GM23248 (cell line): ENCODE results near the gene VEGFC. TPM values are rescaled to one million over a fixed set of nuclear protein-coding genes. Genes with fewer than 3 reads are reported as not detected.

Experiments used
- DNase-seq: peaks from one replicate; pipeline ENCODE4 v3.0.0-alpha.2; 2015
- H2AFZ ChIP-seq: fragments of 200-600 bp; sonication (generic); 2 replicates; pipeline ENCODE4 v1.6.1; 2016; ENCODE audit warnings: antibody characterized with exemption
- H3F3A ChIP-seq: fragments of 200-600 bp; sonication (generic); 2 replicates; pipeline ENCODE4 v1.6.1; 2016; ENCODE audit warnings: mild to moderate bottlenecking, antibody characterized with exemption, mixed run types; ENCODE audit not compliant: insufficient read depth
- H3K27ac ChIP-seq: fragments of 200-600 bp; sonication (generic); 2 replicates; pipeline ENCODE4 v1.5.1; 2016; ENCODE audit warnings: mild to moderate bottlenecking
- H3K27me3 ChIP-seq: fragments of 200-600 bp; sonication (generic); replicated peaks from 2 replicates; pipeline ENCODE4 v1.6.1; 2016; ENCODE audit warnings: mild to moderate bottlenecking; ENCODE audit not compliant: insufficient read depth
- H3K36me3 ChIP-seq: fragments of 200-600 bp; sonication (generic); 2 replicates; pipeline ENCODE4 v1.6.1; 2016; ENCODE audit warnings: low read depth, mild to moderate bottlenecking
- H3K4me1 ChIP-seq: fragments of 200-600 bp; sonication (generic); 2 replicates; pipeline ENCODE4 v1.6.1; 2016; ENCODE audit warnings: mild to moderate bottlenecking; ENCODE audit not compliant: insufficient read depth
- H3K4me2 ChIP-seq: fragments of 200-600 bp; sonication (generic); one replicate; pipeline ENCODE4 v1.6.1; 2016; ENCODE audit warnings: mild to moderate bottlenecking; ENCODE audit not compliant: unreplicated experiment
- H3K4me3 ChIP-seq: fragments of 200-600 bp; sonication (generic); 2 replicates; pipeline ENCODE4 v1.5.1; 2016; ENCODE audit warnings: mild to moderate bottlenecking
- H3K79me2 ChIP-seq: fragments of 200-600 bp; sonication (generic); 2 replicates; pipeline ENCODE4 v1.6.1; 2016; ENCODE audit warnings: mild to moderate bottlenecking; ENCODE audit not compliant: insufficient read depth
- H3K9ac ChIP-seq: fragments of 200-600 bp; sonication (generic); 2 replicates; pipeline ENCODE4 v1.6.1; 2016; ENCODE audit warnings: mild to moderate bottlenecking
- H3K9me2 ChIP-seq: fragments of 200-600 bp; sonication (generic); 2 replicates; pipeline ENCODE4 v1.6.1; 2016; ENCODE audit warnings: mixed run types, mild to moderate bottlenecking, moderate library complexity; ENCODE audit not compliant: insufficient read depth
- H3K9me3 ChIP-seq: fragments of 200-600 bp; sonication (generic); one replicate; pipeline ENCODE4 v1.6.1; 2017; ENCODE audit warnings: low read depth
- H4K20me1 ChIP-seq: fragments of 200-600 bp; sonication (generic); 2 replicates; pipeline ENCODE4 v1.6.0; 2016; ENCODE audit not compliant: insufficient read depth
- EZH2 ChIP-seq: fragments of 200-600 bp; sonication (generic); IDR thresholded peaks from 2 replicates; pipeline ENCODE4 v1.6.1; 2018; ENCODE audit warnings: antibody characterized with exemption, mild to moderate bottlenecking; ENCODE audit not compliant: insufficient read depth, poor library complexity, severe bottlenecking
- EZH2phosphoT487 ChIP-seq: fragments of 200-600 bp; sonication (generic); IDR thresholded peaks from 2 replicates; pipeline ENCODE4 v1.6.1; 2018; ENCODE audit warnings: antibody characterized with exemption, moderate library complexity, mild to moderate bottlenecking, low read depth; ENCODE audit not compliant: insufficient read depth
- WGBS, 2 experiments: methylation state at CpG; one replicate each; pipeline ENCODE4 v1.1.6; 2015 to 2017; ENCODE audit warnings: low lambda C conversion rate in 2 of 2, low coverage in 1 of 2; ENCODE audit errors: missing lambda C conversion rate in 2 of 2; 5-methylcytosine and 5-hydroxymethylcytosine counted together
- in situ Hi-C: fragments of 300-500 bp; cut with MboI; formaldehyde crosslinking; loops from 2 replicates; pipeline ENCODE4 v1.15.0; 2020
- polyA plus RNA-seq: library from polyadenylated mRNA; unstranded; fragments of >200 nt; fragmentation: Nextera tagmentation; extraction: Ambion mirVana; gene quantifications from 2 replicates; pipeline ENCODE4 v1.2.1, GENCODE V29; 2016
- total RNA-seq: library from RNA; depleted of rRNA; stranded (reverse); fragments of >200 nt; shearing (Covaris generic); gene quantifications from 2 replicates; pipeline ENCODE4 v1.2.3, GENCODE V29; 2014

Gene VEGFC
- total and polyA plus RNA-seq, 2 experiments from 2014 or later = 21.7 to 56.3 TPM

DNA sequence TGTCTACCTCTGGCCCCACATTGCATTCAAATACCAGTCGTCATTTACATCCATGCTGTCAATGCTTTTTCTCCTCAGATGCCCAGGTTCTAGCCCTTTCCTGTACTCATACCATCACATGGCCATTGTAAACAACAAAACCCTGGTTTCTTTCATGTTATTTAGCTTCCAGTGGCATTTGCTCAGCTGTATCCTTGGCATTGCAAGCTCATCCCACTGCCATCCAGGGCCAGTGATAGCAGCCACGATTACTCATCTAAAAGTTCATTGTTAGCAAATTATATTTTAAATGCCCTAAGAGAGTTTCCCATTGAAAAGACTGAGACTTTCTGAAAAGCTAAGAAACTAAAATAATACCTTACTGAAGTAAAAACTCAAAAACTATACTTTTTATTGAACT is 34.0 kb downstream of the VEGFC start:
- no peak for TF ChIP-seq EZH2
- no peak for TF ChIP-seq EZH2phosphoT487

DNA sequence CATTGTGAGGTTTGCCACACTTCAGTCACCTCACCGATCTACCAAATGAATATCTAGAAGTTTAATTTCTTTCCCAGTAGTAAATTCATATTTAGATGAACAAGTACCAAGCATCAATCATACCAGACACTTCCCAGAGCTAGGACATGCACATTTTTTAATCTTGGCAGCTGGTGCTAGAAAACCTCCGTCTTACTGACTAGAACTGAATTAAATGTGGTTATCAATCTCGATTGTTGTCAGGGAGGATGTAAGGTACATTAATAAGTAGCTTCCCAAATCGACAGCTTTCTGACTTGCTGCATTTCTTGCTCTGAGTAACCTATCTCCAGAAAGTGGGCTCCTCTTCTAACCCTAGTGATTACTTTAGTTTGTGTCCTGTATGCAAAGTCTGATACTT is 34.4 kb downstream of the VEGFC start:
- TF ChIP-seq EZH2 (no peak), EZH2phosphoT487 (no peak)
- peaks cover 72% of the 10 kb centered on the region for H3F3A ChIP-seq
- H3K36me3 ChIP-seq = no peaks in the 10 kb centered on the region
- no peaks in the 10 kb centered on the region for H3K9me2 ChIP-seq
- no peak overlapping the region for H3K4me3 ChIP-seq
- H3K4me2 ChIP-seq = no peak overlapping the region
- H4K20me1 ChIP-seq = peaks cover 10% of the 10 kb centered on the region; the same call in 1 of the 2 replicates
- no peak overlapping the region for H2AFZ ChIP-seq
- no peak overlapping the region for H3K27ac ChIP-seq
- in situ Hi-C loops = no loop called here
- peaks cover 100% of the 10 kb centered on the region for H3K79me2 ChIP-seq
- H3K27me3 ChIP-seq = no peaks in the 10 kb centered on the region
- no peak overlapping the region for H3K9ac ChIP-seq
- DNase-seq = no peak
- 91 to 92% methylated on average over 4 of the region's 4 CpGs for WGBS, 2 experiments
- no peaks in the 10 kb centered on the region for H3K9me3 ChIP-seq
- peaks cover 56% of the 10 kb centered on the region for H3K4me1 ChIP-seq

More for the DNA sequence above, 34.0 kb downstream of the VEGFC start:
- WGBS, 2 experiments = 67 to 71% methylated on average over 2 of the region's 2 CpGs
- H2AFZ ChIP-seq = no peak overlapping the region
- peaks cover 100% of the 10 kb centered on the region for H3K79me2 ChIP-seq
- no peaks in the 10 kb centered on the region for H3K27me3 ChIP-seq
- peaks cover 54% of the 10 kb centered on the region for H3K4me1 ChIP-seq
- H3K27ac ChIP-seq = no peak overlapping the region
- no peak overlapping the region for H3K9ac ChIP-seq
- H3K9me2 ChIP-seq = no peaks in the 10 kb centered on the region
- H3F3A ChIP-seq = peaks cover 69% of the 10 kb centered on the region
- H4K20me1 ChIP-seq = peaks cover 10% of the 10 kb centered on the region; the same call in 1 of the 2 replicates
- no peaks in the 10 kb centered on the region for H3K9me3 ChIP-seq
- in situ Hi-C loops = no loop called here
- no peaks in the 10 kb centered on the region for H3K36me3 ChIP-seq
- peak; percentile 50 for DNase-seq
- no peak overlapping the region for H3K4me3 ChIP-seq
- no peak overlapping the region for H3K4me2 ChIP-seq

DNA sequence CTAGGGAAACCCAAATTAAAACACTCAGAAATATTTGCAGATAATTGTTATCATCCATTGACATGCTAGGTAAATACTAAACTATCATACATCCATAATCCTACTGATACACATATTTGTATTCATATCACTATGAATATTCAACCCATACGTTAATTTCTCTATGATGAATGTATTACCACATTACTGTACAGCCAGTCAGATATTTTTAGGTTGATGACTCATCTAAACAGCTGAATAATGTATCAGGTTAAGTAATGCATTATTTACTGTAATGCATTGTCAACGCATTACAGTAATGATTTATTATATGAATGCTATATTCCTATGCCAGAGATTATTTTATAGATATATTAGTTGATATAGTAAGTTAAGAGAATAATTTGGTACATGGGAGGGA is 37.1 kb downstream of the VEGFC start:
- H3K79me2 ChIP-seq = peaks cover 100% of the 10 kb centered on the region
- peaks cover 76% of the 10 kb centered on the region for H3F3A ChIP-seq
- in situ Hi-C loops = no loop called here
- peak; percentile 48 for DNase-seq
- H2AFZ ChIP-seq = no peak overlapping the region
- no peaks in the 10 kb centered on the region for H3K9me3 ChIP-seq
- H3K4me3 ChIP-seq = no peak overlapping the region
- H3K27ac ChIP-seq = no peak overlapping the region
- H3K4me1 ChIP-seq = peaks cover 74% of the 10 kb centered on the region
- TF ChIP-seq EZH2 = no peak
- no peak for TF ChIP-seq EZH2phosphoT487
- H4K20me1 ChIP-seq = peaks cover 10% of the 10 kb centered on the region; the same call in 1 of the 2 replicates
- no peak overlapping the region for H3K9ac ChIP-seq
- no peaks in the 10 kb centered on the region for H3K36me3 ChIP-seq
- H3K27me3 ChIP-seq = no peaks in the 10 kb centered on the region
- 56 to 64% methylated on average over 2 of the region's 2 CpGs for WGBS, 2 experiments
- H3K4me2 ChIP-seq = no peak overlapping the region
- H3K9me2 ChIP-seq = no peaks in the 10 kb centered on the region

DNA sequence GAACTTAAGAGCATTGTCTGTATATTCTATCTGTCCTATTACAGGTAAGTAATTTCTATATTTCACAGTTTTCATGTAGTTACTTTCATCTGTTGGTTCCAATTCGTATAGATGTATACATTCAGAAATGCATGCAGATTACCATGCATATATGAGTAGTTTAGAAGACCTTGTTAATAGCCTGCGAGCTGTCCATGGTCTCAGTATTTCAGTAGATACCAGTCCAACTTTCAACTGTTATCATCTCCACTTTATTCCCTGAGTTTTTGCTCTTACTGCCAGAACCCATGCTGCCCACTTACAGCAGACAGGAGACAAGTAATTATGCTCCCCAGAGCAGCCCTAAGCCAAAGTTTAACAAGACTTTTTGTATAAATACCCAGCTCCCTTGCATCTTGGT is 37.7 kb downstream of the VEGFC start:
- TF ChIP-seq EZH2 (no peak), EZH2phosphoT487 (no peak)
- Histone ChIP-seq H3K4me2 (no peak overlapping the region), H4K20me1 (peaks cover 10% of the 10 kb centered on the region; the same call in 1 of the 2 replicates), H3F3A (peaks cover 77% of the 10 kb centered on the region), H3K27me3 (no peaks in the 10 kb centered on the region), H3K4me1 (peaks cover 74% of the 10 kb centered on the region), H3K27ac (no peak overlapping the region), H3K36me3 (no peaks in the 10 kb centered on the region), H3K79me2 (peaks cover 100% of the 10 kb centered on the region), H2AFZ (no peak overlapping the region), H3K9me2 (no peaks in the 10 kb centered on the region), H3K9me3 (no peaks in the 10 kb centered on the region), H3K9ac (no peak overlapping the region), H3K4me3 (no peak overlapping the region)
- 98 to 100% methylated on average over 2 of the region's 2 CpGs for WGBS, 2 experiments
- in situ Hi-C loops = no loop called here
- no peak for DNase-seq
